GM21825 (cell line): ENCODE measurements around the gene PCCA.
"Not testable (repeated sequence)": the region's sequence is repeated elsewhere in the genome, so short reads cannot be mapped to it uniquely, and the experiment has no call there.

Source experiments
- ATAC-seq: cut with Tn5 transposase; IDR thresholded peaks from one replicate; pipeline ENCODE4 v1.9.1; 2021; ENCODE audit warnings: mild to moderate bottlenecking, moderate library complexity; ENCODE audit not compliant: unreplicated experiment

Gene PCCA

DNA sequence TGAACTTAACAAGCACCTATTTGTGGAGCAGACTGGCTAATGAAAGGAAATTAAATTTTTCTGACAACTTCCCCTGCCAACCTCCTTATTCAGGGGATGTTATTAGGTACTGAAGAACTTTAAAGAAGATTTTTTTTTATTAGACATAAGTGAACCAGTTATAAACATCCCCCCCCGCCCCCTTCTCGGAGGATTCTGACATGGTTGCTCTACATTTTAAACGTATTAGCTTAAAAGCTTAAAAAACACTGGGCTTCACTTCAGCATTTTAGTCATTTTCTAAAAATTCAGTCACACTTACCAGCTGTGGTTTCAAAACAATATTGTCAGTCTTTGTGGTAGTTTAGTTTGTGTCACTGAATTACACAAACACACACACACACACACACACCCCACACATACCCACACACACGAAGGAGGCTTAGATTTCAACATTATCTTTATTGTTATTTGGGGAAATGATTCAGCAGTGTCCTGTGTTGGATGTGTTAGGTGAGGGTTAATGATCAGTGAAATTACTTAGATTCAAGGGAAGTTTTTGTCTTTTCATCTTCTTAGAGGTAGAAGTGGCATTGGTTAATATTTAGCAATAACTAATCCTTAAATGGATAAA, 145.7 kb downstream of the PCCA start:
- no peak for ATAC-seq

DNA sequence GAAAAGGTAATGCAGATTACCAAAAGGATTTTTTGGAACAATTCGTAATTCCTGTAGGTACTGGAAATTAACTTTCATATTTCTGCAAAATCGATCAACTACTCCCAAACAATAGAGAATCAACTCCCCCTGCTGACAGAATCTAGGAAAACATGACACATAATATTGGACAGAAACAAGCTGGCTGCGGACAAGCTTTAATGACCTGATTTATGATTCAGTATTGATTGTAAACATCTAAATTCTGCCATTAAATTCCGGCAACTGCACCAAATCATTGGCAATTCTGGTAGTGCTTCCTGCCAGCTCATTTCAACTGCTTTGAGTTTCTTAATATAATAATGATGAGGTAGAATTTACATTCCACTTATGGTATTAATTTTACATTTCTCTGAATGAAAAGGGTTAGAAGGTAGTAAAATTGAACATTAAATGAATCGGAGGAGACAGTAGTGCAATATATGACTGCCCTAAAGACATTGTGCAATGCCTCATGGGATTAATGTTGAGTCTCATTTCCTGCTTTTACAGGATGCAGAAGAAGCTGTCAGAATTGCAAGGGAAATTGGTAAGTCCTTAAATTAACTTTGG, 146.5 kb downstream of the PCCA start:
- ATAC-seq, result no peak

- no peak for ATAC-seq
Measured at GRCh38 chr13:100240109-100240779, 151.4 kb downstream of the PCCA start.

DNA sequence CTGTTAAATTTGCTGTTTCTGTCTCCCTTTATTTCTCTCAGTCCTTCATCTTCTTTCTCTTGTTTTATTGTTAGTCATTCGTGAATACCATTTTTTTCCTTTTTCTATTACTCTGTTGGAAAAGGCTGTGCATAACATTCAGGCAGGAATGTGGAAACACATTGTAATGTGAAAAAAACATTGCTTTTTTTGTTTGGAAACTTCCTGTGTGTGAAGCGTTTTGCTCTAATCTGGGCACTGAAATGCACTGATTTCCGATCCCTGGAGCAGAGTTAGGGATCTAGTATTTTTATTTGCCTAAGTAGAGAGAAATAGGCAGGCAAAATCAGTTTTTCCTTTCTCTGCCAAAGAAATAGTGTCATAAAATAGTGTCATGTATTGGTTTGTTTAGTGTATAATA, 155.5 kb downstream of the PCCA start:
- ATAC-seq, result no peak

- ATAC-seq, result no peak
Measured at GRCh38 chr13:100245104-100245503, 156.2 kb downstream of the PCCA start.

- no peak for ATAC-seq
Measured at GRCh38 chr13:100247937-100248336, 159.0 kb downstream of the PCCA start.

GRCh38 chr13:100254002-100254401, 165.1 kb downstream of the PCCA start:
- no peak for ATAC-seq

DNA sequence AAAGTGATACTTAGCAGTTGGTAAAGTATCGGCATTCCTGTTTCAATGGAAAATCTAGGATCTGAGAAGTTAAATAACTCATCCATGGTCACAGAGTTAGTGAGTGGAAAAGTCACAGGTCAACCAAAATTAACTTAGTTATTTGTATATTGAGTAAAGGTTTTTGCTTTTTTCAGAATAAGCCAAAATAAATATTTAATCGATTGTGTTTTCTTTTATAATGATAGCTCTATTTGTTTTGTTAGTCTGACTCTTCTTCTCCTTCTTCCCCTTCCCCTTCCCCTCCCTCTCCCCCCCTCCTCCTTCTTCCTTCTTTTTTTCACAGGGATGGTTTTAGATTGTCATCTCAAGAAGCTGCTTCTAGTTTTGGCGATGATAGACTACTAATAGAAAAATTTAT, 173.5 kb downstream of the PCCA start:
- ATAC-seq, result no peak

DNA sequence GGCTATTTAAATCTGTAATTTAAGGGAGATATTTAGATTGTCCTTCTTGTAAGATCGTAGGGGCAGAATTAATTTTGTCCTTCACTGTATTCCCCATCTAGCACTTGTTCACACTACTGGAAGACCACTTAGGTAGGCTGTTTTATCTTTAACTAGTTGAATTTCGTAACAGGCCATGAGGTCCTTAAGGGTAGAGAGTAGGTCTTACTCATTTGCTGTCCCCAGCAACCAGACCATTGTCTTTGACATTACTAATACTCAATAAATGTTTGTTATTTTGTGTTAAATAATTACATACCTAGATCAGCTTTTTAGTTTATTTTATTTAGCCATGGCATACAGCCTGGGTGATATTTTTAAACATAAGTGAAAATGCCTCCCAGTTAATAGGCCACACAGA, 177.1 kb downstream of the PCCA start:
- no peak for ATAC-seq

GRCh38 chr13:100269837-100270236, 180.9 kb downstream of the PCCA start:
- ATAC-seq, result no peak

DNA sequence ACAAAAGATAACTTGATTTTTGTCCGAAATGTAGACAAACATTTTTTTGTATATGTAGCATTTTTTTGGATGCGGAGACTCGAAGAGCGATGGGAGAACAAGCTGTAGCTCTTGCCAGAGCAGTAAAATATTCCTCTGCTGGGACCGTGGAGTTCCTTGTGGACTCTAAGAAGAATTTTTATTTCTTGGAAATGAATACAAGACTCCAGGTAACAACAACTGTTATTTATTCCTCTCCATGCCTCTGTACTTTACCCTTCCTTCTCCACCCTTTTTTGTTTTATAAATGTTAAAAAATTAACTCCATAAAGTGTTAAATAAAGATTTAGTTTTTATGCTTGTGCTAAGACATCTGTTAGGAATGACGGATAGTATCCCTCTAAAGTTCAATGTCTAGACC, 184.2 kb downstream of the PCCA start:
- no peak for ATAC-seq

- ATAC-seq, result no peak
Measured at GRCh38 chr13:100273552-100273951, 184.7 kb downstream of the PCCA start.

DNA sequence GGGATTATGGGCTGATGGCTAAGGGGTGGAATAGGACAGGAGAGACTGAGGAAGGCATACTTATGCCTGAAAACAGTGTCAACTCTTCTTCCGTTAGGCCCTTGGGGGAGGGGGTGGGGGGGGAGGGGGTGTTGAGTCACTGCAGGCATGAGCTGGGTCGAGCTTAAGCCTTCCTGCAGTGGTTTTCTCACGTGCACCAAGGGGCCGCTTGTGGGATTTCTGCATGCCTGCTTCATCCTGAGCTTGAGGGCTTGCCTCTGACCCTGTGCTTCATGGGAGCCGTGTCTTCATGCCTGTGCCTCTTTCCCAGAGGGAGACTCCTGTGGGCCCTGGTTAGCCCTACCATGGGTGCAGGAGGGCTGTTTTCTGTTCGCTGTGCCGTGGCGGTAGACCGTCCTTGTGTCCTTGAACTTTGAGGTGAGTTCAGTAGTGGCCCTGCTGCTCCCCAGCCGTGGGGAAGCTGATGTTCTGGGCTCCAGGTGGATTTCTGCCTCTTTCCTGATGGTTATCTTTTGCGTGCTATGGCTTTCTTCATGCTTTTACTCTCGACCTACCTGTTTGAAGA, 186.1 kb downstream of the PCCA start:
- no peak for ATAC-seq

DNA sequence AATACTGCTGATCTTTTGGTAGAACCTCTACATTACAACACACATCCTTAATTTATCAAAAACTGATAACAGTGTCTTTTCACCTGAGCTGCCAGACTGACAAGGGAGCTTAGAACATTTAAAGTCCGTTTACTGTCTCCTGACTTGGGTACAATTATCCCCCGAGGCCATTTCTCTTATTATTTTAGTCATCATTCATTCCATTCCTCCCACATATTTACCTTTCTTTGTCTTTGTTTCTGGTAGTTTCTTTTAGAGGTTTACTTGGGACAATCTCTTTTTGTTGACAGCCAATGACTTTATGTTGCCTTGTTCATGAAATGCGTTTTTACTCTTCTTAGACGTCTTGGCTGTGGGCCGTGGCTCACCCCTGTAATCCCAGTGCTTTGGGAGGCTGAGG, 186.9 kb downstream of the PCCA start:
- no peak for ATAC-seq

DNA sequence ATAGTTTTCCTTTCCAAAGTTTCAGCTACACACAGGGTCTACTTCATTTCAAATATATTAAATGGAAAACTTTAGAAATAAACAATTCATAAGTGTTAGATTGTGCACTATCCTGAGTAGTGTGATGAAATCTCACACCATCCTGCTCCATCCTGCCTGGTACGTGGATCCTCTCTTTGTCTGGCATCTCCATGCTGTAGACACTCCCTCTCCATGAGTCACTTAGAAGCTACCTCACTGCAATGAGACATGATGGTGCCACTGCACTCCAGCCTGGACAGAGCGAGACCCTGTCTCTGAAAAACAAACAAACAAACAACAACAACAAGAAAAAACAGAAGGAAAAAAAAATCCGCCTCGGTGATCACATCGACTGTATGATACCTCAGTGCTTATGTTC, 191.8 kb downstream of the PCCA start:
- no peak for ATAC-seq

DNA sequence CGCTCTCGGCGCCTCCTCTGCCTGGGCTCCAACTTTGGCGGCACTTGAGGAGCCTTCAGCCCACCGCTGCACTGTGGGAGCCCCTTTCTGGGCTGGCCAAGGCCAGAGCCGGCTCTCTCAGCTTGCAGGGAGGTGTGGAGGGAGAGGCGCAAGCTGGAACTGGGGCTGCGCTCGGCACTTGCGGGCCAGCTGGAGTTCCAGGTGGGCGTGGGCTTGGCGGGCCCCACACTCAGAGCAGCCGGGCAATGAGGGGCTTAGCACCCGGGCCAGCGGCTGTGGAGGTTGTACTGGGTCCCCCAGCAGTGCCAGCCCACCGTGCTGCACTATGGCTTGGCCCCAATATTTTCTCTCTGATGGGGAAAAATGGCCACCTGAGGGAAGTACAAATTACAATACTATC, 193.4 kb downstream of the PCCA start:
- ATAC-seq, result not testable (repeated sequence)

DNA sequence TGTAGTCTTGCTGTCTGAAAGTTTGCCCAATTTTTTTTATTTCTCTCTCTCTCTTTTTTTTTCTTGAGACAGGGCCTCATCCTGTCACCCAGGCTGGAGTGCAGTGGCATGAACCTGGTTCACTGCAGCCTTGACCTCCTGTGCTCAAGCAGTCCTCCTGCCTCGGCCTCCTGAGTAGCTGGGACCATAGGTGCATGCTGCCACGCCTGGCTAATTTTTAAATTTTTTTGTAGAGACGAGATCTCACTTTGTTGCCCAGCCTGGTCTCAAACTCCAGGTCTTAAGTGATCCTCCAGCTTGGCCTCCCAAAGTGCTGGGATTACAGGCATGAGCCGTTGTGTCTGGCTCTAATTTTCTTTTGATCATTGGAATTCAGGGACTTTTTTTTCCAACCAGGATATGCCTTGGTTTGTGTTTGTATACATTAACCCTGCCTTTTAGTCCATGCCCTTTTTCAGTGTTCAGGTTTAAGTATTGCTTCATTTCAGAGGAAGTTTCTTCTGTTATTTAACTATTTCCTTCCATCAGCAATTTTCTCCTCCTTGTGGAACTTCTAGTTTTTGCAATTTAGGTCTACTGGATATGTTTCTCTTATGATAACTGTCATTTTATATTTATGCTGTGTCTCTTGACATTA, 201.4 kb downstream of the PCCA start:
- no peak for ATAC-seq

- ATAC-seq, result no peak
Measured at GRCh38 chr13:100291624-100292023, 202.7 kb downstream of the PCCA start.

DNA sequence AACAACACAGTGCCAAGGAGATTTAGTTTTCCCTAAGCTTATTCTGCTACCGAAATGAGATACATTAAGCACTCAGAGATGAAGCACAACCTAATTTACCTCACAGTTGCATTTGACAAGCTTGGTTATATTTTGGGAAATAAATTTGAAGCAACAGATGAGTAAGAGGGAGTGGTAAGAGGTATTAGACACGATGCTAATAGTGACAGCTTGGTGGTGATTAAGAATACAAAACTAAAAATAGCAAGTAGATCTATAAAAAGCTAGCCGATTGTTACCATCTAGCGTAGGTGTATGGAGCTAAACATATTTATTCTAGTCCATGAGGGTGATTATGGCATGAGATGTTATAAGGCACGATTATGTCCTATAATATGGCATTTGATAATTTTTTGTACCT, 208.5 kb downstream of the PCCA start:
- no peak for ATAC-seq

GRCh38 chr13:100298116-100298681, 209.3 kb downstream of the PCCA start:
- ATAC-seq, result no peak

DNA sequence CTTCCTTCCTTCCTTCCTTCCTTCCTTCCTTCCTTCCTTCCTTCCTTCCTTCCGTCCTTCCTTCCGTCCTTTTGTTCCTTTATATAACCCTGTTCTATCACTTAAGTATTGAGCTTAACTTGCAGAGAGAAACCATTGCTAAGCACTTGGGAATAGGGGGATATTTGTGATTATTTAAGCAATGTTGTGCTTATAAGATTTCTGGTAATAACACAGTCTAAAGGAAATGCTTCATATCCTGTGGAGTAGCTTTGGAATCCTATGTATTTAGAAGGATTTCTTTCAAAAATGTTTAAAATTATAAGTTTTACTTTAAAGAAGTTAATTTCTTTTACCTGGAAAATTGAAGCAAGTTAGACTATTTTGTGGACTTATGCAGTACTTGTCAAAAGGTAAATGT, 209.8 kb downstream of the PCCA start:
- ATAC-seq, result no peak
